Osteocyte (in vitro differentiated cells): ENCODE data around the gene CCR2. TPM values are rescaled to one million over a fixed set of nuclear protein-coding genes. Genes with fewer than 3 reads are reported as not detected.

ENCODE experiments used
- DNase-seq: peaks from one replicate; pipeline ENCODE4 v3.0.0; 2021; ENCODE audit warnings: mixed read lengths; ENCODE audit not compliant: unreplicated experiment; ENCODE audit errors: extremely low spot score
- H3K27ac Mint-ChIP-seq: one replicate; pipeline ENCODE4 v1.8.0; 2021; ENCODE audit warnings: mild to moderate bottlenecking, mixed read lengths; ENCODE audit not compliant: unreplicated experiment
- H3K27me3 Mint-ChIP-seq: one replicate; pipeline ENCODE4 v1.8.0; 2021; ENCODE audit warnings: mixed read lengths; ENCODE audit not compliant: unreplicated experiment
- H3K36me3 Mint-ChIP-seq: one replicate; pipeline ENCODE4 v1.8.0; 2021; ENCODE audit warnings: mixed read lengths; ENCODE audit not compliant: unreplicated experiment
- H3K4me1 Mint-ChIP-seq: one replicate; pipeline ENCODE4 v1.8.0; 2021; ENCODE audit warnings: mixed read lengths; ENCODE audit not compliant: unreplicated experiment
- H3K4me3 Mint-ChIP-seq: one replicate; pipeline ENCODE4 v1.8.0; 2021; ENCODE audit warnings: mild to moderate bottlenecking, moderate library complexity, mixed read lengths; ENCODE audit not compliant: unreplicated experiment
- H3K9me3 Mint-ChIP-seq: one replicate; pipeline ENCODE4 v1.8.0; 2021; ENCODE audit warnings: mixed read lengths; ENCODE audit not compliant: unreplicated experiment
- CTCF ChIP-seq: fragments of 200-600 bp; sonication (generic); IDR thresholded peaks from 2 replicates; pipeline ENCODE4 v1.5.0; 2021; ENCODE audit warnings: antibody characterized with exemption, mild to moderate bottlenecking, moderate library complexity
- total RNA-seq: library from RNA; stranded (reverse); gene quantifications from 2 replicates; pipeline ENCODE4 v1.2.1, GENCODE V29; 2021

The CCR2 gene
- total RNA-seq, 1 donor from 2014 or later: not detected

- DNase-seq: no peak
- Mint-ChIP-seq H3K27me3 (peaks cover 52% of the 10 kb centered on the region), H3K27ac (no peak overlapping the region), H3K4me1 (no peaks in the 10 kb centered on the region), H3K4me3 (no peak overlapping the region), H3K9me3 (no peaks in the 10 kb centered on the region), H3K36me3 (no peaks in the 10 kb centered on the region)
- no peak for TF ChIP-seq CTCF
These were observed 5.0 kb upstream of the CCR2 start for GRCh38 chr3:46348823-46349482.

GRCh38 chr3:46349484-46350261, 4.2 kb upstream of the CCR2 start:
- Mint-ChIP-seq H3K27me3 (peaks cover 57% of the 10 kb centered on the region), H3K9me3 (no peaks in the 10 kb centered on the region), H3K4me3 (no peak overlapping the region), H3K36me3 (no peaks in the 10 kb centered on the region), H3K27ac (no peak overlapping the region), H3K4me1 (no peaks in the 10 kb centered on the region)
- no peak for TF ChIP-seq CTCF
- DNase-seq: no peak

GRCh38 chr3:46350262-46350565, 3.7 kb upstream of the CCR2 start:
- Mint-ChIP-seq H3K9me3 (no peaks in the 10 kb centered on the region), H3K4me1 (no peaks in the 10 kb centered on the region), H3K36me3 (no peaks in the 10 kb centered on the region), H3K4me3 (no peak overlapping the region), H3K27ac (no peak overlapping the region), H3K27me3 (peaks cover 62% of the 10 kb centered on the region)
- peak; percentile 30 for DNase-seq
- TF ChIP-seq CTCF: no peak

GRCh38 chr3:46351646-46352045, 2.3 kb upstream of the CCR2 start:
- Mint-ChIP-seq H3K27me3 (peaks cover 69% of the 10 kb centered on the region), H3K27ac (no peak overlapping the region), H3K9me3 (no peaks in the 10 kb centered on the region), H3K4me3 (no peak overlapping the region), H3K36me3 (no peaks in the 10 kb centered on the region), H3K4me1 (no peaks in the 10 kb centered on the region)
- no peak for TF ChIP-seq CTCF
- DNase-seq: peak; percentile 30

GRCh38 chr3:46353090-46353489, 821 bp upstream of the CCR2 start:
- H3K4me3 Mint-ChIP-seq: no peak overlapping the region
- no peaks in the 10 kb centered on the region for H3K9me3 Mint-ChIP-seq
- peaks cover 74% of the 10 kb centered on the region for H3K27me3 Mint-ChIP-seq
- H3K4me1 Mint-ChIP-seq: no peaks in the 10 kb centered on the region
- no peak overlapping the region for H3K27ac Mint-ChIP-seq
- TF ChIP-seq CTCF: no peak
- DNase-seq: no peak
- no peaks in the 10 kb centered on the region for H3K36me3 Mint-ChIP-seq
